WTC11 (cell line): ENCODE data around the gene STOX2. TPM values are rescaled to one million over a fixed set of nuclear protein-coding genes. Genes with fewer than 3 reads are reported as not detected.

ENCODE experiments used
- ATAC-seq: fragments of 200-7000 bp; cut with Tn5 transposase; 2 replicates; pipeline ENCODE4 v1.10.0; 2021; ENCODE audit warnings: mild to moderate bottlenecking, moderate library complexity
- CTCF ChIA-PET: fragments of 300-600 bp; sonication (Branson Sonifier 250); formaldehyde crosslinking; loops from one replicate; lab custom pipeline; 2021; ENCODE audit warnings: antibody characterized with exemption; lab: Charles Lee
- POLR2A ChIA-PET: fragments of 350-600 bp; sonication (Branson Sonifier 250); formaldehyde crosslinking; loops from one replicate; lab custom pipeline; 2021; ENCODE audit warnings: antibody characterized with exemption; lab: Charles Lee
- DNase-seq: peaks from one replicate; pipeline ENCODE4 v3.0.0; 2021; ENCODE audit warnings: low spot score
- H3K27ac Mint-ChIP-seq: 2 replicates; pipeline ENCODE4 v1.8.0; 2021; ENCODE audit warnings: mixed read lengths
- H3K27me3 Mint-ChIP-seq: 2 replicates; pipeline ENCODE4 v1.8.0; 2021; ENCODE audit warnings: low read depth, mild to moderate bottlenecking, moderate library complexity, mixed read lengths
- H3K36me3 Mint-ChIP-seq: 2 replicates; pipeline ENCODE4 v1.8.0; 2021; ENCODE audit warnings: mixed read lengths
- H3K4me1 Mint-ChIP-seq: 2 replicates; pipeline ENCODE4 v1.8.0; 2022; ENCODE audit warnings: mixed read lengths
- H3K4me3 Mint-ChIP-seq: 2 replicates; pipeline ENCODE4 v1.8.0; 2021; ENCODE audit warnings: mild to moderate bottlenecking, moderate library complexity, mixed read lengths
- H3K9me3 Mint-ChIP-seq: 2 replicates; pipeline ENCODE4 v1.8.0; 2021; ENCODE audit warnings: mixed read lengths
- AFF4 ChIP-seq: sonication (generic); formaldehyde crosslinking; IDR thresholded peaks from 2 replicates; pipeline ENCODE4 v1.8.1; 2023; ENCODE audit warnings: mild to moderate bottlenecking, missing genetic modification reagents, borderline replicate concordance
- ATF2 ChIP-seq: sonication (generic); formaldehyde crosslinking; IDR thresholded peaks from 2 replicates; pipeline ENCODE4 v1.8.1; 2022; ENCODE audit warnings: low read depth, missing genetic modification reagents, borderline replicate concordance
- ATF6 ChIP-seq: sonication (generic); formaldehyde crosslinking; IDR thresholded peaks from 2 replicates; pipeline ENCODE4 v1.8.1; 2023; ENCODE audit warnings: mild to moderate bottlenecking, missing genetic modification reagents
- CBFB ChIP-seq: sonication (generic); formaldehyde crosslinking; IDR thresholded peaks from 2 replicates; pipeline ENCODE4 v1.8.1; 2022; ENCODE audit warnings: mild to moderate bottlenecking, low read depth, missing genetic modification reagents
- CREM ChIP-seq: sonication (generic); formaldehyde crosslinking; IDR thresholded peaks from 2 replicates; pipeline ENCODE4 v1.8.1; 2022; ENCODE audit warnings: mild to moderate bottlenecking, missing genetic modification reagents, moderate library complexity
- ERG ChIP-seq: fragments of 250-450 bp; sonication (Bioruptor Pico); IDR thresholded peaks from 2 replicates; pipeline ENCODE4 v1.8.0; 2021; ENCODE audit warnings: mild to moderate bottlenecking
- IRF1 ChIP-seq: sonication (generic); formaldehyde crosslinking; IDR thresholded peaks from 2 replicates; pipeline ENCODE4 v1.8.0; 2023; ENCODE audit warnings: missing genetic modification reagents
- JAZF1 ChIP-seq: fragments of 250-450 bp; sonication (Bioruptor Pico); IDR thresholded peaks from 2 replicates; pipeline ENCODE4 v1.9.0; 2021; ENCODE audit warnings: moderate library complexity, mild to moderate bottlenecking, inconsistent platforms
- KAT7 ChIP-seq: sonication (generic); formaldehyde crosslinking; IDR thresholded peaks from 2 replicates; pipeline ENCODE4 v1.8.1; 2023; ENCODE audit warnings: missing genetic modification reagents, mild to moderate bottlenecking, borderline replicate concordance
- MLX ChIP-seq: sonication (generic); formaldehyde crosslinking; IDR thresholded peaks from 2 replicates; pipeline ENCODE4 v1.8.1; 2023; ENCODE audit warnings: mild to moderate bottlenecking, missing genetic modification reagents, moderate library complexity
- MXD4 ChIP-seq: fragments of 250-450 bp; sonication (Bioruptor Pico); IDR thresholded peaks from 2 replicates; pipeline ENCODE4 v1.8.0; 2021; ENCODE audit warnings: mild to moderate bottlenecking, moderate library complexity, borderline replicate concordance
- NFATC4 ChIP-seq: fragments of 250-450 bp; sonication (Bioruptor Pico); IDR thresholded peaks from 2 replicates; pipeline ENCODE4 v1.9.0; 2021; ENCODE audit warnings: mild to moderate bottlenecking
- NFE2L1 ChIP-seq: sonication (generic); formaldehyde crosslinking; IDR thresholded peaks from 2 replicates; pipeline ENCODE4 v1.8.1; 2023; ENCODE audit warnings: missing genetic modification reagents
- NR3C1 ChIP-seq: sonication (generic); formaldehyde crosslinking; conservative IDR thresholded peaks from 2 replicates; pipeline ENCODE4 v1.8.1; 2023; ENCODE audit warnings: low read depth, mild to moderate bottlenecking, missing genetic modification reagents
- PREB ChIP-seq: sonication (generic); formaldehyde crosslinking; IDR thresholded peaks from 2 replicates; pipeline ENCODE4 v1.8.1; 2022; ENCODE audit warnings: mild to moderate bottlenecking, missing genetic modification reagents, moderate library complexity, borderline replicate concordance
- RELA ChIP-seq: sonication (generic); formaldehyde crosslinking; IDR thresholded peaks from 2 replicates; pipeline ENCODE4 v1.8.1; 2022; ENCODE audit warnings: missing genetic modification reagents, mild to moderate bottlenecking, borderline replicate concordance
- STAT6 ChIP-seq: sonication (generic); formaldehyde crosslinking; conservative IDR thresholded peaks from 2 replicates; pipeline ENCODE4 v1.8.1; 2023; ENCODE audit warnings: mild to moderate bottlenecking, low read depth, missing genetic modification reagents, moderate library complexity
- ZNF396 ChIP-seq: fragments of 250-450 bp; sonication (Bioruptor Pico); IDR thresholded peaks from 2 replicates; pipeline ENCODE4 v1.8.0; 2021; ENCODE audit warnings: mild to moderate bottlenecking, moderate library complexity, borderline replicate concordance
- ZNF416 ChIP-seq: fragments of 250-450 bp; sonication (Bioruptor Pico); IDR thresholded peaks from 2 replicates; pipeline ENCODE4 v1.9.0; 2021; ENCODE audit warnings: mild to moderate bottlenecking, inconsistent platforms
- total RNA-seq: library from RNA; stranded (reverse); gene quantifications from 3 replicates; pipeline ENCODE4 v1.2.3, GENCODE V29; 2021

STOX2 gene
- total RNA-seq, 1 experiment from 2014 or later, result 31.6 TPM

GRCh38 chr4:183967266-183967665 is 62.2 kb downstream of the STOX2 start (continued):
- no peak for TF ChIP-seq AFF4 (CRISPR knock-in tag)
- TF ChIP-seq MXD4 (CRISPR knock-in tag), result no peak
- no peak for TF ChIP-seq ERG (CRISPR knock-in tag)
- TF ChIP-seq IRF1, result no peak
- no peak for TF ChIP-seq ZNF416 (CRISPR knock-in tag)
- no peak for TF ChIP-seq CREM (CRISPR knock-in tag)
- no peak for TF ChIP-seq NFE2L1 (CRISPR knock-in tag)
- no peak for TF ChIP-seq ZNF396 (CRISPR knock-in tag)
- TF ChIP-seq ATF6 (CRISPR knock-in tag), result no peak
- no peak for TF ChIP-seq CBFB (CRISPR knock-in tag)

GRCh38 chr4:183968502-183968901 is 63.4 kb downstream of the STOX2 start:
- ATAC-seq (peak; percentile 27; the same call in 1 of the 2 replicates), DNase-seq (no peak)
- ChIA-PET POLR2A (interaction anchor here (0.7 kb wide), 1 partner anchor 18 kb away, joined by 3 read pairs; no protein-coding TSS in a partner anchor), CTCF (no interaction called here)
- Mint-ChIP-seq H3K27me3 (no peaks in the 10 kb centered on the region), H3K4me3 (peak overlapping the region; percentile 7; the same call in 1 of the 2 replicates), H3K4me1 (peaks cover 57% of the 10 kb centered on the region), H3K27ac (peak overlapping the region; percentile 54), H3K36me3 (peaks cover 10% of the 10 kb centered on the region), H3K9me3 (peaks cover 7% of the 10 kb centered on the region)
- TF ChIP-seq STAT6 (CRISPR knock-in tag) (no peak), ATF2 (CRISPR knock-in tag) (no peak), NFATC4 (CRISPR knock-in tag) (no peak), KAT7 (CRISPR knock-in tag) (no peak), JAZF1 (CRISPR knock-in tag) (no peak), RELA (no peak), MLX (CRISPR knock-in tag) (no peak), NR3C1 (CRISPR knock-in tag) (no peak), PREB (CRISPR knock-in tag) (no peak), IRF1 (no peak)
